DND-41 (cell line): ENCODE measurements around the gene OSBPL10.
A peak's percentile ranks its signal among the peaks of the same experiment; 100 is the strongest.

Experiments used
- ATAC-seq: fragments of 200-7000 bp; cut with Tn5 transposase; 3 replicates; pipeline ENCODE4 v1.9.1; 2021; ENCODE audit warnings: low read depth; ENCODE audit not compliant: insufficient read depth
- DNase-seq: peaks from one replicate; pipeline ENCODE4 v3.0.0-alpha.2; 2020
- H2AFZ ChIP-seq: 2 replicates; pipeline ENCODE4 v1.6.0; 2012; ENCODE audit warnings: low read depth, low read length
- H3K27ac ChIP-seq: 2 replicates; pipeline ENCODE4 v1.5.1; 2012; ENCODE audit warnings: low read length, inconsistent platforms
- H3K27me3 ChIP-seq: fragments of 200-600 bp; sonication (generic); 2 replicates; pipeline ENCODE4 v1.6.0; 2012; ENCODE audit warnings: low read length, mild to moderate bottlenecking, inconsistent platforms; ENCODE audit not compliant: insufficient read depth, poor library complexity
- H3K36me3 ChIP-seq: 2 replicates; pipeline ENCODE4 v1.5.1; 2012; ENCODE audit warnings: low read length, inconsistent platforms; ENCODE audit not compliant: insufficient read depth
- H3K4me1 ChIP-seq: 2 replicates; pipeline ENCODE4 v1.5.1; 2012; ENCODE audit warnings: mild to moderate bottlenecking, low read length; ENCODE audit not compliant: insufficient read depth
- H3K4me2 ChIP-seq: 2 replicates; pipeline ENCODE4 v1.6.0; 2012; ENCODE audit warnings: mild to moderate bottlenecking, moderate library complexity, low read length, inconsistent platforms; ENCODE audit not compliant: insufficient read depth
- H3K4me3 ChIP-seq, 2 experiments: fragments of 200-600 bp in 1 of 2; shearing (Covaris generic) in 1 of 2; 2 replicates each; pipeline ENCODE4 v1.5.1; 2012 to 2016; ENCODE audit warnings: inconsistent platforms in 2 of 2, low read length in 2 of 2, mild to moderate bottlenecking in 2 of 2, low read depth in 1 of 2, moderate library complexity in 1 of 2
- H3K79me2 ChIP-seq: 2 replicates; pipeline ENCODE4 v1.6.0; 2012; ENCODE audit warnings: low read length, inconsistent platforms; ENCODE audit not compliant: insufficient read depth
- H3K9ac ChIP-seq: 2 replicates; pipeline ENCODE4 v1.6.0; 2012; ENCODE audit warnings: low read depth, mild to moderate bottlenecking, inconsistent platforms, low read length, moderate library complexity
- H3K9me3 ChIP-seq: 2 replicates; pipeline ENCODE4 v1.5.1; 2012; ENCODE audit warnings: low read length, moderate library complexity, mild to moderate bottlenecking, inconsistent platforms; ENCODE audit not compliant: insufficient read depth, severe bottlenecking
- H4K20me1 ChIP-seq: 2 replicates; pipeline ENCODE4 v1.6.0; 2012; ENCODE audit warnings: low read length; ENCODE audit not compliant: insufficient read depth
- EZH2 ChIP-seq: IDR thresholded peaks from 3 replicates; pipeline ENCODE4 v1.6.1; 2012; ENCODE audit warnings: borderline replicate concordance, low read depth, mild to moderate bottlenecking, moderate library complexity, low read length, inconsistent platforms; ENCODE audit not compliant: severe bottlenecking
- TF ChIP-seq, protein P1 (sequence below): IDR thresholded peaks from 2 replicates; pipeline ENCODE4 v1.5.1; 2012; ENCODE audit warnings: borderline replicate concordance, low read length, moderate library complexity, mild to moderate bottlenecking; ENCODE audit not compliant: poor library complexity, severe bottlenecking; ENCODE audit errors: extremely low read depth

The OSBPL10 gene

DNA sequence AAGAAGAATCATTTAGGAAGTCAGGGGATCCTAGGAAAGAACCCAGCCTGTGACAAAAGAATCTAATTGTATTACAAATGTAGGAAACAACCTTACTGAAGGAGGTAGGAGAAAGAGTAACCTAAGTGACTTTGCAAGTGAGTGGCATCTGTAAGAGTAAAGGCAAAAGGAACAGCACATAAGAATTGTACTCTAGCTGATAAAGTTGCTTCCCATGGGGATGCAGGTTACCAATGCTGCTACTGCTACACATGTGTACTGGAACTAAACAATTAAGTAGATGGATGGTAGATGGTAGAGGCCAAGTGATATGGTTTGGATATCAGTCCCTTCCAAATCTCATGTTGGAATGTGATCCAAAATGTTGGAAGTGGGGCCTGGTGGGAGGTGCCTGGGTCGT is 60.8 kb downstream of the OSBPL10 start:
- ATAC-seq: no peak
- H3K9me3 ChIP-seq: peaks cover 8% of the 10 kb centered on the region
- H3K4me1 ChIP-seq: peaks cover 29% of the 10 kb centered on the region
- H3K79me2 ChIP-seq: no peaks in the 10 kb centered on the region
- DNase-seq: no peak
- H2AFZ ChIP-seq: no peak overlapping the region
- TF ChIP-seq, protein P1, sequence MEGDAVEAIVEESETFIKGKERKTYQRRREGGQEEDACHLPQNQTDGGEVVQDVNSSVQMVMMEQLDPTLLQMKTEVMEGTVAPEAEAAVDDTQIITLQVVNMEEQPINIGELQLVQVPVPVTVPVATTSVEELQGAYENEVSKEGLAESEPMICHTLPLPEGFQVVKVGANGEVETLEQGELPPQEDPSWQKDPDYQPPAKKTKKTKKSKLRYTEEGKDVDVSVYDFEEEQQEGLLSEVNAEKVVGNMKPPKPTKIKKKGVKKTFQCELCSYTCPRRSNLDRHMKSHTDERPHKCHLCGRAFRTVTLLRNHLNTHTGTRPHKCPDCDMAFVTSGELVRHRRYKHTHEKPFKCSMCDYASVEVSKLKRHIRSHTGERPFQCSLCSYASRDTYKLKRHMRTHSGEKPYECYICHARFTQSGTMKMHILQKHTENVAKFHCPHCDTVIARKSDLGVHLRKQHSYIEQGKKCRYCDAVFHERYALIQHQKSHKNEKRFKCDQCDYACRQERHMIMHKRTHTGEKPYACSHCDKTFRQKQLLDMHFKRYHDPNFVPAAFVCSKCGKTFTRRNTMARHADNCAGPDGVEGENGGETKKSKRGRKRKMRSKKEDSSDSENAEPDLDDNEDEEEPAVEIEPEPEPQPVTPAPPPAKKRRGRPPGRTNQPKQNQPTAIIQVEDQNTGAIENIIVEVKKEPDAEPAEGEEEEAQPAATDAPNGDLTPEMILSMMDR: no peak
- TF ChIP-seq EZH2: no peak
- H3K4me2 ChIP-seq: no peak overlapping the region
- H4K20me1 ChIP-seq: no peaks in the 10 kb centered on the region
- H3K9ac ChIP-seq: no peak overlapping the region
- H3K36me3 ChIP-seq: no peaks in the 10 kb centered on the region
- H3K27me3 ChIP-seq: no peaks in the 10 kb centered on the region
- H3K27ac ChIP-seq: no peak overlapping the region
- no peak overlapping the region for H3K4me3 ChIP-seq

DNA sequence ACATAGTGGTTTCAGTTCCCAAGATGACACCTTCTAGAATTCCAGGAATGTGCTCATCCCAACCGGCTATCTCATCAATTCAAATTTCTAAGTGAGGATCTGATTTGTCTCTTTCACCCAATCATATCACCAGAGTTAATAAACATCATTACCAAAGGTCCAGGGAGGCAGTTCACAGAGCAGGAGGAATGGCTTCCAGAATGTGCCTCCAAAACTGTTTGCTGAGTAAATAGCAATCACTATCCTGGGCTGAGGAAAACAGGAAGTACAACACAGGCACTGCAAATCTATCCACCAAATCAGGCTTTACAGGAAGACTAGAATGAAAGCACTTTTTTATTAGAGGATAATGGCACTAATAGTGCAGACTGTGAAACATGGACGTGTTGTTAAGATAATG is 61.5 kb downstream of the OSBPL10 start:
- no peaks in the 10 kb centered on the region for H4K20me1 ChIP-seq
- H3K79me2 ChIP-seq: no peaks in the 10 kb centered on the region
- H3K4me3 ChIP-seq: no peak overlapping the region
- peaks cover 8% of the 10 kb centered on the region for H3K9me3 ChIP-seq
- H3K36me3 ChIP-seq: no peaks in the 10 kb centered on the region
- H3K4me1 ChIP-seq: peaks cover 29% of the 10 kb centered on the region
- H2AFZ ChIP-seq: no peak overlapping the region
- H3K27me3 ChIP-seq: no peaks in the 10 kb centered on the region
- DNase-seq (no peak), ATAC-seq (no peak)
- no peak for TF ChIP-seq EZH2
- TF ChIP-seq, protein P1: no peak
- H3K4me2 ChIP-seq: no peak overlapping the region
- no peak overlapping the region for H3K9ac ChIP-seq
- no peak overlapping the region for H3K27ac ChIP-seq

DNA sequence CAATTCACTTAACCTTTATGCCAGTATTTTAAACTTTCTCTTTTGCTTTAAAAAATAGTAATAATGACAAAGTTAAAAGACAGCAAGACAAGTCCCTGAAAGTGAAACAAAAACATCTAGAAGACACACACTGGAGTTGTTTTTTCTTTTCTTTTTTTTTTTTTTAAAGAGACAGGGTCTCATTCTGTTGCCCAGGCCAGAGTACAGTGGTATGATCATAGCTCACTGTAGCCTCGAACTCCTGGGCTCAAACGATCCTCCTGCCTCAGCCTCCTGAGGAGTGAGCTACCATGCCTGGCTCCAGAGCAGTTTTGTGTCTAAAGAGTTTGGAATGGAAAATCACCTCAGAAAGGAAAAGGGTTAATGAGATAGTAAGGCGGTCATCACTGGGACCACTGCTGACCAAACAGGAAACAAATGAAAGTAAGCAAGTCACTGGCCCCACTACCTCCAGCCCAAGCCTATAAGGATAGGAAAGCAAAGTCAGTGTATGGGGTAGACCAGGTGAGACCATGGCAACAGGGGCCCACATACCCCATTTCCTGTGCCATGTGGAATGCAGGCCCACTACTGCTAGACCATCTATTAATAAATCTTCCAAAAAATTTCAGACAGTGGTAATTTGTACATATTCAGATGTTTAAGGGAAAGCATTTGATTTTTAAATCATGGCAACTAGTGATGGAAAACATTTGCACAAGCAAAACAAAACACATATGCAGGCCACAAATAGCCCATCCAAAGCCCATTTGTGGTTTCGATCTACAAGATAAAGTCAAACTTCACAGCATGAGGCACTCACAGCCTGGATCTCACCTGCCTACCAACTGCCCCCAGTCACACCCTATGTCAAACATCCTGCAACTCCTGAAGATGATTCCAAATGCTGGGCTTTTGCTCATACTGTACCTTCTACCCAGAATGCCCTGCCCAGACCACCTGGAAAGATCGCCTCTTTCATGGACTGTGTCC is 62.6 kb downstream of the OSBPL10 start:
- ATAC-seq: peak; percentile 84
- Histone ChIP-seq H3K36me3 (no peaks in the 10 kb centered on the region), H2AFZ (peak overlapping the region; percentile 86), H3K4me2 (peak overlapping the region; percentile 60), H3K9me3 (peaks cover 8% of the 10 kb centered on the region), H3K79me2 (no peaks in the 10 kb centered on the region), H3K9ac (peak overlapping the region; percentile 42), H3K4me1 (peaks cover 29% of the 10 kb centered on the region), H3K27me3 (no peaks in the 10 kb centered on the region), H4K20me1 (no peaks in the 10 kb centered on the region), H3K4me3 (peak overlapping the region in 1 of 2 experiments; percentile 40; a peak in 3 of 4 replicates), H3K27ac (peak overlapping the region; percentile 71)
- no peak for TF ChIP-seq EZH2
- TF ChIP-seq, protein P1: no peak
- peak; percentile 29 for DNase-seq
